Muscle layer of duodenum (tissue), 2 donors: ENCODE results near the gene RGMB.

ENCODE experiments used
- H3K27ac ChIP-seq: one replicate; pipeline ENCODE4 v1.7.0; 2013; ENCODE audit warnings: mild to moderate bottlenecking, low read length
- H3K27me3 ChIP-seq: one replicate; pipeline ENCODE4 v1.7.0; 2013; ENCODE audit warnings: low read depth, mild to moderate bottlenecking, control low read depth, low read length
- H3K36me3 ChIP-seq, 2 donors: one replicate each; pipeline ENCODE4 v1.7.0; 2013; ENCODE audit warnings: low read length in 2 of 2, control low read depth in 1 of 2, mild to moderate bottlenecking in 1 of 2; ENCODE audit not compliant: insufficient read depth in 2 of 2, control insufficient read depth in 1 of 2
- H3K4me1 ChIP-seq, 2 donors: one replicate each; pipeline ENCODE4 v1.7.0; 2013; ENCODE audit warnings: low read length in 2 of 2, mild to moderate bottlenecking in 2 of 2, control low read depth in 1 of 2, moderate library complexity in 1 of 2; ENCODE audit not compliant: insufficient read depth in 2 of 2, control insufficient read depth in 1 of 2
- H3K4me3 ChIP-seq, 2 donors: one replicate each; pipeline ENCODE4 v1.7.0; 2013; ENCODE audit warnings: low read length in 2 of 2, low read depth in 1 of 2, mild to moderate bottlenecking in 1 of 2
- H3K9me3 ChIP-seq, 2 donors: one replicate each; pipeline ENCODE4 v1.7.0; 2013; ENCODE audit warnings: low read length in 2 of 2, control low read depth in 1 of 2, mild to moderate bottlenecking in 1 of 2; ENCODE audit not compliant: control insufficient read depth in 1 of 2
- donor health status: healthy.

Gene RGMB

GRCh38 chr5:98843481-98843880 lies 70.0 kb downstream of the RGMB start:
- Histone ChIP-seq H3K27me3 (no peaks in the 10 kb centered on the region), H3K27ac (no peak overlapping the region), H3K36me3 (no peaks in the 10 kb centered on the region), H3K4me1 (no peaks in the 10 kb centered on the region), H3K9me3 (peaks cover 0 to 5% of the 10 kb centered on the region in 2 donors), H3K4me3 (no peak overlapping the region)

GRCh38 chr5:98844865-98845264 lies 71.4 kb downstream of the RGMB start:
- Histone ChIP-seq H3K36me3 (no peaks in the 10 kb centered on the region), H3K27ac (no peak overlapping the region), H3K27me3 (no peaks in the 10 kb centered on the region), H3K4me1 (no peaks in the 10 kb centered on the region), H3K9me3 (peaks cover 0 to 5% of the 10 kb centered on the region in 2 donors), H3K4me3 (no peak overlapping the region)

- Histone ChIP-seq H3K4me3 (no peak overlapping the region), H3K9me3 (peaks cover 0 to 5% of the 10 kb centered on the region in 2 donors), H3K27me3 (no peaks in the 10 kb centered on the region), H3K27ac (no peak overlapping the region), H3K36me3 (no peaks in the 10 kb centered on the region), H3K4me1 (no peaks in the 10 kb centered on the region)
These were observed 72.4 kb downstream of the RGMB start for GRCh38 chr5:98845878-98846277.
